K562 (cell line): ENCODE data around the gene NCR1. TPM values are rescaled to one million over a fixed set of nuclear protein-coding genes. Genes with fewer than 3 reads are reported as not detected.
"Not testable (repeated sequence)": the region's sequence is repeated elsewhere in the genome, so short reads cannot be mapped to it uniquely, and the experiment has no call there.

Source experiments
- ATAC-seq: fragments of 200-7000 bp; cut with Tn5 transposase; 3 replicates; pipeline ENCODE4 v1.9.1; 2020; ENCODE audit warnings: moderate library complexity
- BruUV-seq: library from RNA; stranded (reverse); fragments of 400-500 nt; replicated peaks from 2 replicates; lab custom pipeline; 2021; lab: Mats Ljungman, UMichigan
- CTCF ChIA-PET: fragments of 300-600 bp; formaldehyde crosslinking; extraction: SDS; loops from one replicate; lab custom pipeline; 2021; ENCODE audit warnings: low intra/inter-chr PET ratio; lab: Yijun Ruan, JAX
- POLR2A ChIA-PET: fragments of 300-600, 350-650 bp; sonication (Branson Sonifier 250); formaldehyde crosslinking; extraction: SDS; loops from one replicate; lab custom pipeline; 2021; ENCODE audit warnings: antibody characterized with exemption, inconsistent platforms; lab: Yijun Ruan, JAX
- DNase-seq, 4 experiments: peaks; one replicate each; pipeline versions ENCODE4 v3.0.0 to v3.0.0-alpha.2; 2011 to 2018; ENCODE audit warnings: low spot score in 3 of 4, mixed read lengths in 3 of 4; ENCODE audit errors: extremely low read depth in 1 of 4
- FAIRE-seq: peaks from 2 replicates; lab custom pipeline; 2011; peaks lifted over from hg19 to GRCh38; lab: Jason Lieb, UNC
- H2AFZ ChIP-seq: 2 replicates; pipeline ENCODE4 v1.6.0; 2011; ENCODE audit warnings: low read depth, low read length, control low read depth, inconsistent platforms
- H3K27ac ChIP-seq: fragments of 200-600 bp; 3 replicates; pipeline ENCODE4 v1.8.0; 2011; ENCODE audit warnings: low read depth, mild to moderate bottlenecking, control low read depth, inconsistent platforms, low read length, moderate library complexity, mixed read lengths; ENCODE audit errors: extremely low read depth
- H3K27me3 ChIP-seq, 2 experiments: fragments of 300-600 bp in 1 of 2; 2 replicates in 1 of 2; 3 replicates in 1 of 2; pipeline versions ENCODE4 v1.6.0 to v1.8.0; 2011; ENCODE audit warnings: inconsistent platforms in 2 of 2, low read length in 2 of 2, mild to moderate bottlenecking in 1 of 2, mixed read lengths in 1 of 2, moderate library complexity in 1 of 2; ENCODE audit not compliant: control insufficient read depth in 2 of 2, insufficient read depth in 2 of 2
- H3K36me3 ChIP-seq: fragments of 300-600 bp; 3 replicates; pipeline ENCODE4 v1.8.0; 2011; ENCODE audit warnings: mild to moderate bottlenecking, low read length, inconsistent platforms; ENCODE audit not compliant: control insufficient read depth, insufficient read depth
- H3K4me1 ChIP-seq, 2 experiments: fragments of 200-600 bp in 1 of 2; replicated peaks in 1 of 2; 2 replicates in 1 of 2; 3 replicates in 1 of 2; pipeline versions ENCODE4 v1.5.1 to v1.8.0; 2011; ENCODE audit warnings: inconsistent platforms in 2 of 2, low read length in 2 of 2, mild to moderate bottlenecking in 1 of 2, mixed read lengths in 1 of 2, moderate library complexity in 1 of 2; ENCODE audit not compliant: control insufficient read depth in 2 of 2, insufficient read depth in 2 of 2
- H3K4me2 ChIP-seq: 2 replicates; pipeline ENCODE4 v1.6.1; 2011; ENCODE audit warnings: low read length, control low read depth, inconsistent platforms, mixed read lengths; ENCODE audit not compliant: insufficient read depth
- H3K4me3 ChIP-seq: fragments of 200-600 bp; sonication (generic), shearing (Covaris generic); 2 replicates; pipeline ENCODE4 v1.5.1; 2016; ENCODE audit warnings: control low read depth, inconsistent platforms
- H3K79me2 ChIP-seq: fragments of 200-600 bp; 3 replicates; pipeline ENCODE4 v1.8.0; 2011; ENCODE audit warnings: low read length, inconsistent platforms; ENCODE audit not compliant: control insufficient read depth, insufficient read depth
- H3K9ac ChIP-seq, 2 experiments: 2 replicates each; pipeline versions ENCODE4 v1.6.0 to v1.6.1; 2011; ENCODE audit warnings: low read depth in 2 of 2, low read length in 2 of 2, control low read depth in 1 of 2, inconsistent platforms in 1 of 2, mild to moderate bottlenecking in 1 of 2, mixed read lengths in 1 of 2; ENCODE audit not compliant: insufficient read depth in 1 of 2
- H3K9me1 ChIP-seq: one replicate; pipeline ENCODE4 v1.6.0; 2011; ENCODE audit warnings: inconsistent platforms, mild to moderate bottlenecking, low read length, moderate library complexity; ENCODE audit not compliant: control insufficient read depth, insufficient read depth
- H3K9me3 ChIP-seq: replicated peaks from 2 replicates; pipeline ENCODE4 v1.5.1; 2011; ENCODE audit warnings: low read depth, low read length, inconsistent platforms; ENCODE audit not compliant: control insufficient read depth, insufficient read depth
- H4K20me1 ChIP-seq: replicated peaks from 2 replicates; pipeline ENCODE4 v1.6.1; 2011; ENCODE audit warnings: low read length, inconsistent platforms, mixed read lengths; ENCODE audit not compliant: control insufficient read depth, insufficient read depth
- AFF1 ChIP-seq, 2 experiments: fragments of 450-650 bp; IDR thresholded peaks; 2 replicates each; pipeline ENCODE4 v1.6.1; 2018; ENCODE audit warnings: mild to moderate bottlenecking in 2 of 2, low read depth in 1 of 2; ENCODE audit not compliant: partially characterized antibody in 2 of 2
- WGBS: fragments of 100-300 bp; shearing (Covaris generic); methylation state at CpG from one replicate; pipeline ENCODE4 v1.1.6; 2016; ENCODE audit warnings: low coverage, mixed read lengths; ENCODE audit not compliant: insufficient coverage; ENCODE audit errors: missing lambda C conversion rate; 5-methylcytosine and 5-hydroxymethylcytosine counted together
- in situ Hi-C: fragments of 300-500 bp; cut with MboI; formaldehyde crosslinking; loops from 4 replicates; pipeline ENCODE4 v1.15.0; 2018; ENCODE audit warnings: inconsistent platforms, mixed read lengths
- intact Hi-C: fragments of 100-400 bp; cut with micrococcal nuclease; formaldehyde crosslinking; loops from 2 replicates; pipeline ENCODE4 v1.14.2; 2022
- polyA plus RNA-seq, 8 experiments: library from polyadenylated mRNA; depleted of rRNA in 4 of 8; stranded (reverse) in 5 of 8; unstranded in 3 of 8; fragments of >200 nt; fragmentation: Nextera tagmentation in 2 of 8; fragmentation: Illumina TruSeq in 1 of 8; extraction: Ambion mirVana in 2 of 8; extraction: Trizol in 1 of 8; gene quantifications; 2 replicates each; pipeline versions ENCODE4 v1.2.1 to v1.2.3, GENCODE V29; 2011 to 2014; ENCODE audit warnings: inconsistent platforms in 1 of 8, missing spikeins in 1 of 8
- total RNA-seq, 7 experiments: library from RNA; depleted of rRNA in 6 of 7; stranded (reverse); fragments of >200 nt in 6 of 7; fragmentation: Illumina TruSeq in 2 of 7; extraction: Trizol in 2 of 7; gene quantifications; 2 replicates each; pipeline versions ENCODE4 v1.2.1 to v1.2.3, GENCODE V29; 2011 to 2021; ENCODE audit warnings: low replicate concordance in 1 of 7

Gene NCR1
- total and polyA plus RNA-seq, 9 of the 15 experiments (the other 6 are each of a cell fraction or from before 2014, with no cell fraction given), result 0.25 to 3.1 (median 1.2) TPM

DNA sequence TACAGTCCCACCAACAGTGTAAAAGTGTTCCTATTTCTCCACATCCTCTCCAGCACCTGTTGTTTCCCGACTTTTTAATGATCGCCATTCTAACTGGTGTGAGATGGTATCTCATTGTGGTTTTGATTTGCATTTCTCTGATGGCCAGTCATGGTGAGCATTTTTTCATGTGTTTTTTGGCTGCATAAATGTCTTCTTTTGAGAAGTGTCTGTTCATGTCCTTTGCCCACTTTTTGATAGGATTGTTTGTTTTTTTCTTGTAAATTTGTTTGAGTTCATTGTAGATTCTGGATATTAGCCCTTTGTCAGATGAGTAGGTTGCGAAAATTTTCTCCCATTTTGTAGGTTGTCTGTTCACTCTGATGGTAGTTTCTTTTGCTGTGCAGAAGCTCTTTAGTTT is 42.5 kb upstream of the NCR1 start:
- POLR2A ChIA-PET, H2AFZ ChIP-seq, H3K9me1 ChIP-seq, FAIRE-seq, H4K20me1 ChIP-seq, H3K79me2 ChIP-seq, H3K9me3 ChIP-seq, ATAC-seq, in situ Hi-C loops, H3K4me2 ChIP-seq, DNase-seq, H3K4me1 ChIP-seq, H3K36me3 ChIP-seq, intact Hi-C loops, H3K27ac ChIP-seq, BruUV-seq, CTCF ChIA-PET, H3K9ac ChIP-seq, H3K4me3 ChIP-seq: not testable (repeated sequence)
- no CpG with 5 or more reads among the region's 3 CpGs for WGBS
- peaks cover 4 to 17% of the 10 kb centered on the region in 2 experiments; a peak in 3 of 5 replicates for H3K27me3 ChIP-seq
- TF ChIP-seq AFF1 (IDR thresholded peaks at IDR 0.05; ENCODE audit: low read depth in 1 of 2, partially characterized antibody in 2 of 2), result peak in 1 of 2 experiments; percentile 94
